ENCODE measurements around the gene CDH4. TPM values are rescaled to one million over a fixed set of nuclear protein-coding genes. Genes with fewer than 3 reads are reported as not detected.
"Not testable (repeated sequence)": the region's sequence is repeated elsewhere in the genome, so short reads cannot be mapped to it uniquely, and the experiment has no call there.

CDH4 gene
- total RNA-seq, 1 experiment from 2014 or later: 0.12 TPM

- DNase-seq (ENCODE audit: low read depth): no peak
Observed at GRCh38 chr20:61457725-61458124, 205.7 kb downstream of the CDH4 start.

- no peak for DNase-seq (ENCODE audit: low read depth)
Observed at GRCh38 chr20:61458146-61458746, 206.2 kb downstream of the CDH4 start.

GRCh38 chr20:61459266-61459665, 207.2 kb downstream of the CDH4 start:
- DNase-seq (ENCODE audit: low read depth): no peak

DNA sequence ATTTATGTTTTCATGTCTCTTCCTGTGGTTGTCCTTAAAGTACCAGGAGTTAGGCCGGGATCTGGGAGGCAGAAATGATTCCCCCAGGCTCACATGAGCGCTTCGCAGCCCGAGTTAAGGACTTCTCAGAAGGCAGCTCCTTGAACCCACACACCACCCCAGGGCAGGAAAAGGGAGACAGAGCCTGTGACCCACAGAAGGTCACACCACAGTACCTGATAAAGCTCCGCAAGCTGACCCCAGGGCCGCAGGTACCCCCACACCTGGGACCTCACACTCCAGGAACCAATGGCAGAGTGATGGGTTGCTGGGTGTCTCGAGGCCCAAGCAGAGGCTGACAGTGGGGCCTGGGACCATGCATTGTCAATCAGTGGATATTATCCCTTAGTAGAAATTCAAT, 207.6 kb downstream of the CDH4 start:
- DNase-seq (ENCODE audit: low read depth): no peak

DNA sequence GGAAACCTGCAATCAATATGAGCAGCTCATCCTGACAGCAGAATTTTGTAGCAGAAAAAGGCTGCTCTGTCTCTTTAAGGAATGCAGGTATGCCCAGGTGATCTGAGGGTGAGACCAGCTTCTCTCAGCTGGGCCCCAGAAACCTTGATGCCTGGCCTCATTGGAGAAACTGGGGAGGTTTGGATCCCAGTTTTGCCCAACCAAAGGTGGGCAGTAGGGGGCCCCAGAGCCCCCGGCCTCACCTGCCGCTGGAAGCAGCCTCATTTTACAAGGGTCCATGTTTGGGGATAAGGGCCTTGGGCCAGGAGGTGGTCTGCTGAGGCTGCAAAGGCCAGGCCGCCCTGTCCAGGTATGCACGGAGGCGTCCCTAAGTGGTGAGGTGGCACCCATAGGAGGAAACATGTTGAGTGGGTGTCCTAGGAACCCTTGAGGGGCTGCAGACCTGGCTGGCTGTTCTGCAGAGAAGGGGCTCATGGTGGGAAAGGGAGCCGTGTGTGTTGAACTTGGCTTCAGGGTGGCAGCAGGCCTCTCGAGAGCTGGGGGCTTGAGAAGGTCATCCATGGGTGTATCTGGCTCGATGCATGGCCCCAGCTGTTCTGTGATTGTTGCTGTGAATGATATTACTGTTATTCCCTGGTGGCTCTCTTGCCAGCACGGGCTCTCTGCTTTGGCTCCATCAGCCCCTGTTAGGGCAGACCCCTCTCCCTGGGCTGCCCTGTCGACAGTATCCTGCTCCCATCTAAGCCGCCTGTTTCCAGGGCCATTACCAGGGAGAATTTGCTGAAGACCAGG, 208.4 kb downstream of the CDH4 start:
- DNase-seq (ENCODE audit: low read depth): no peak

DNA sequence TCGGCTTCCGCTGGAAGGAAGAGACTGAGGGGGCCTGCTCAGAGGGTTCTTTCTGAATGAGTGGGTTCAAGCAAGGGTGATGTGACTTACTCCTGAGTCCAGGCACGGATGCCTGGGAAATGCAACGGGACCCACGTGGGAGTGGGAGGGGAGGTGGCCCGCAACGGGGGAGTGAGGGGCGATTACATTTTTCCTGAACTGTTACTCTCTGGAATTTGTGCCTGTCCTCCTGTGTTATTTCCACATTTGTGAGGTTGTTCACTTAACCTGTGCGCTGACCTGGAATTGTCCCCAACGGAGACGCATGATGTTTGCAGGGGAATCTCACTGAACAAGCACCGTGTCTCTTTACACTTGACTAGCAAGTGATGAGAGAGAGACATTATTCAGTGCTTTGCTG, 209.4 kb downstream of the CDH4 start:
- no peak for DNase-seq (ENCODE audit: low read depth)

DNA sequence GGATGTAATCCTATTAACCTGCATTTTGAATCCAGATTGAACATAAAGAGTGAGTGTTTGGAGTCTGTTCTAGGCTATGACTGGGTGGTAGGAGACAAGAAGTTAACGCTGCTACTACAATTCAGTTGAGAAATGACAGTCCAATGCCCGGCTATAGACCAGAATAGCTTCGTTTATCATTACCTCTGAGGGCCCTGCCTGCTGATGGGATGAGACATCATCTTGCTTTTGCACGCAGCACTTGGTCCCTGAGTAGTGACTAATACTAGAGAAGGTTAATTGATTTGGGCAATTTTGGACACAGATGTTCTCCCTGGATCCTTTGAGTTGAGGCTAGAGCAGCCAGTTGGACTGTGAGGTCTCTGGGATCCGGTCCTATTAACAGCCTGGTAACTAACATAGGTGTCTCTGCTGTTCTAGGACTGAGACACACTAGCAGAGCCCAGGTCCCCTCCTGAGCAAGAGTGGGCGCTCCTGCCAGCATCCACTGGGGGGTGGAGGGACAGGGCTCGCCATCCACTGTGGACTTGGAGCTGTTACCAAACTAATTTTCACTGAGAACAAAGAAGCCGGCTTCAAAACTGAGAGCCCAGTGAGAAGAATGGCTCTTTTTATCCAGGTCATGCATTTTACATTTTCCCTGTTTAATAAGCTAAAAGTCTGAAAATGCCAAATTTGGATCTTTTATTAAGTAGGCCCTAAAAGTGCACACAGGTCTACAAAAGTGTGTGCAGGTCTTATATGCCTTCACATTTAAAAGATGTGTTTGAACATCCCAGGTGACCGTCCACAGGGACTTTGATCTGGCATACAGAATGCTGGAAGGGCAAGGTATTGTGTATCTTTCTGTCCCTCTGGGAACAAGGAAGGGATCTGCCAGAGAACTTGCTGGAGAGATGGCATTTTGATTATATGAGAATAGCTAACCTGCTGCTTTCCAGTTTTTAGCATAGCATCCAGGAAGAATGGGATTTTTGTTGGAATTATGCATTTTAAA, 212.5 kb downstream of the CDH4 start:
- no peak for DNase-seq (ENCODE audit: low read depth)

DNA sequence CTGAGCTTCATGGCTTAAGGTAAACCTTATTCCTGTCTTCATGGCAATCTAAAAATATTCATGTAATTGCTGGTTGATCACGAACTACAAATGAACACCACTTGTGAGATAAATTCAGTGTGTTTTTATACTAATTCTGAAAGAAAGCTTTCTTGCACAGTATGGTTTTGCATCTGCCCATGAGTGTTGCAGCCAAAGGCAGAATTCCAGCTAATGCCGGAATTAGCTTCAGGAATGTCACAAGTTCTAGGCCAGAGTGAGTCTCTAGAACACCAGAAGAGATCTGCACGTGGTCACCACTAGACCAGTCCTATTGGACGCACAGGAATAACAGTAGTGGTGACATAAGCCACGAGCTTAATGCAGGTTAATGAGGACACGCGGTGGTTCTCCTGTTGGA, 223.7 kb downstream of the CDH4 start:
- no peak for DNase-seq (ENCODE audit: low read depth)

DNA sequence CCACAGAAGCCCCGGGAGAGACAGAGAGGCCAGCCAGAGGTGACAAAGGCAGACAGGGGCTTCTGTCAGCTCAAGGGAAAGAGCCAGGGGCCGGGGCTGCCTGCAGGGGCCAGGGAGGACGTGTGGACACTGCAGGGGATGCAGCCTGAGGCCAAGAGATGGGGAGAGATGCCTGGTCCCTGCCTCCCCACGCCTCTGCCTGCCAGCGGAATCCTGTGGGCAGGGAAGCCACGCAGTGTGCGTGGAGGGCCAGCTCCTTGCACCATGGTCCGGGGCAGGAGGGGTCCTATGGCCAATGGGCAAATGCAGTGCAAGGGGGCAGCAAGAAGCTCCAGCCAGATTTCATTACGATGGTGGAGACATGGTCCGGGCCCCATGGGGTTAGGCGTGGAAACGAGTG, 224.9 kb downstream of the CDH4 start:
- no peak for DNase-seq (ENCODE audit: low read depth)

DNA sequence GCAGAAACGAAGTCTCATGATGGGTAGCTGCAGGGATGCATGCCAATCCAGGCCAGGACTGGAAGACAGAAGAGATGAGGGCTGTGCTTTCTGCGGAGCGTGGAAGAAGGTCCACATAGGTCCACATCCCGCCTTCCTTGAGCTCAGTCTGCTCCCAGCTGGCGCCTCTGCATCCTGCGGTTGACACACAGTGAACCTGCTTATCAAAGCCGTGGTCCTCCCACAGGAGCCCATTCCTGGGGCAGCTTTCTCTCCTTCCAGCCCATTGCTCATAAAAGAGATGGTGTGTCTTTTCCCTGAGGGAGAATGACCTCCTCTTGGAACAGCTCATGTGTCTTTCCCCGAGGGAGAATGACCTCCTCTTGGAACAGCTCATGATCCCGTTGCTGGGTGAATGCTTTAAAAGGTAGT, 225.4 kb downstream of the CDH4 start:
- no peak for DNase-seq (ENCODE audit: low read depth)

GRCh38 chr20:61478094-61478493, 226.0 kb downstream of the CDH4 start:
- DNase-seq (ENCODE audit: low read depth): no peak

GRCh38 chr20:61478611-61479305, 226.7 kb downstream of the CDH4 start:
- no peak for DNase-seq (ENCODE audit: low read depth)

DNA sequence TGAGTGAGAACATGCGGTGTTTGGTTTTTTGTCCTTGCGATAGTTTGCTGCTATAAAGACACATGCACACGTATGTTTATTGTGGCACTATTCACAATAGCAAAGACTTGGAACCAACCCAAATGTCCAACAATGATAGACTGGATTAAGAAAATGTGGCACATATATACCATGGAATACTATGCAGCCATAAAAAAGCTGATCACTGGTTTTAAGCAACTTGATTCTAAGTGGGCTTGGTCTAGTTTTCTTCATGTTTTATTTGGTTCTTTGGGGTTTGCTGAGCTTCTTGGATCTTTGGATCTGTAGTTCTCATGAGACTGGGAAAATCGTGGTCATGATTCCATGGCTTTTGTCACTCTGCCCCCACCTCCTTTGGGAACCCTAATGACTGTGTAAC, 227.4 kb downstream of the CDH4 start:
- not testable (repeated sequence) for DNase-seq (ENCODE audit: low read depth)

DNA sequence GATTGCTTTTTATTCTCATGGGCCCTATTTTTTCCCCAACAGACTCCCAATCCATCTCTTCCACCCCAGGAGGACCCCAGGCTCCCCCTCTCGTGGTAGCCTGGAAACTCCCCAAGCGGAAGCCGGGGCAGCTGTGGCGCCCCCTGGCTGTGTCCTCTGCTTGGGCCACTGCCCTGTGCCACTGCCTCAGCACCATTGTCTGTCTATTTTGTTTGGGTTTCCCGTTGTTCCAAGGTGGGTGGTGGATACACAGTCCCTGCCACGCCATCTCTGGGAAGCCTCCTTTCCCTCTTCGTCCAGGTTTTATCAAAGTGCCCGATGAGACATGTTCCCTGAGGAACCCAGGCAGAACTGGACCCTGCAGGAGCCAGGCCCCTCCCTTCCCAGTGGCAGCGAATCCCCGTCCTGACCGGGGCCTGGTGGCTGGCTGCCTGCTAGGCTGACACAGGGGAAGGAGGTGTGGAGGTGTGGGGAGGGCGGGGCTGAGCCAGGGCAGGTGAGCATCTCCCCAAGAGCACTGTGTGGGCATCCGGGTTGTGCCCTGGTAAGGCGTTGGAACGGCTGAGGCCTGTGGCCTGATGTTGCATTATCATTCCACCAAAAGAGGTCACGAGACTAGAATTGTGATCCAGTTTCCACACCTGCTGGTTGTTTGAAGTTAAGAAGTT, 228.2 kb downstream of the CDH4 start:
- no peak for DNase-seq (ENCODE audit: low read depth)

- no peak for DNase-seq (ENCODE audit: low read depth)
Observed at GRCh38 chr20:61482056-61482887, 230.2 kb downstream of the CDH4 start.

DNA sequence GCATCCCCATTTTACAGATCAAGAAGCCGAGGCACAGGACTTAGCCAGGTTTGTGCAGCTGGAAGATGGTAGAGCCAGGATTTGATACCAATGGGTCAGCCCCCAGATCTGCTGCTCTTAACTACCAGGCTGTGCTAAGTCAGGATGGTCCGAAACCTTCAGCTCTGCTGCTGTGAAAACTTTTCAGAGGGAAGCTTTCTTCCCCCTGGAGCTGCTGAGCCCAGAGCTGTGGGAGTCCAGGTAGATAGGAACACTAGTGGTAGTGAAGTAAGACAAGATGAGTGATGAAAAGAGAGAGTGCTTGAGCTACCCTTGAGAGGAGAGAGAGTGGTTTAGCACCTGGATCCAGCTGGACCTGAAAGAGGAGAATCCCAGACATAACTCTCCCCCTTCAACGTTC, 230.8 kb downstream of the CDH4 start:
- DNase-seq (ENCODE audit: low read depth): no peak

DNA sequence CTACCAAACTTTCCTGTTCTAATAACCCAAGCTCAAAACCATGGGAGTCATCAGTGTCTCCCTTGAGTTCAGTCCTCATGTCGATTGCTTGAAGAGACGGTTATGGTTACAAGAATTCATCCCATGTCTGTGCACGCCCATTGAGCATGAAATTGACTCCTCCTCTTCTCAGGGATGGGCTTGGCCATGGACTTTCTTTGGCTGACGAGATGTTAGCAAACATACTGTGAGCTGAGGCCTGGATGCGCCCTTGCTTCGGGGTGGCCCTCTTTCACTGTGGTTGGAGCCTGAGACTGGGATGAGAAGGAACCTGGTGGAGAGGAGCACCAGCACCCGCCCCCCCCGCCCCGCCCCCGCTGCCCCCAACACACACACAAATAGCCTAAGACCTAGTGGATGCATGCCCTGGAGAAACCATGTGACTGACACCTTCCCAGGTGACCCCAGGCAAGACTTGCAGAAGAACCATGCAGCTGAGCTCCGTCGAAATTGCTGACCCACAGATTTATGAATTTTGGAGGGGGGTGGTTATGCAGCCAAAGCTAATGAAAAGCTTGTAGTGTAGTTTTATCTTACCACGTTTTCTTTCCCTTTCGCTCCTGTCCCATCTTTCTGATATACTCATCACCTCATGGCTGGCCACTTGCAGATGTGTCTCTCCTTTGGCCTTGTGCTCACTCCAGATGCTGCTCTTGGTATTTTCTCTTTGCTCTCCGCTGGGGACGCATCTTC, 231.4 kb downstream of the CDH4 start:
- no peak for DNase-seq (ENCODE audit: low read depth)

- DNase-seq (ENCODE audit: low read depth): no peak
Observed at GRCh38 chr20:61486198-61486597, 234.1 kb downstream of the CDH4 start.

GRCh38 chr20:61487346-61487996, 235.4 kb downstream of the CDH4 start:
- no peak for DNase-seq (ENCODE audit: low read depth)

Measured in RPMI7951 (cell line).